SK-N-MC (cell line): ENCODE data around the gene ALG14.

Experiments used
- EZH2 ChIP-seq: fragments of 200-600 bp; sonication (generic); IDR thresholded peaks from one replicate; pipeline ENCODE4 v1.6.1; 2017; ENCODE audit warnings: antibody characterized with exemption
- FOXP2 ChIP-seq: optimal IDR thresholded peaks from 2 replicates; pipeline ENCODE3; 2011; ENCODE audit warnings: mild to moderate bottlenecking, moderate library complexity; ENCODE audit not compliant: insufficient read depth; ENCODE audit errors: extremely low read length, control extremely low read depth
- POLR2AphosphoS5 ChIP-seq: IDR thresholded peaks from 2 replicates; pipeline ENCODE4 v1.6.1; 2012; ENCODE audit warnings: mild to moderate bottlenecking, low read depth, low read length, borderline replicate concordance

DNA sequence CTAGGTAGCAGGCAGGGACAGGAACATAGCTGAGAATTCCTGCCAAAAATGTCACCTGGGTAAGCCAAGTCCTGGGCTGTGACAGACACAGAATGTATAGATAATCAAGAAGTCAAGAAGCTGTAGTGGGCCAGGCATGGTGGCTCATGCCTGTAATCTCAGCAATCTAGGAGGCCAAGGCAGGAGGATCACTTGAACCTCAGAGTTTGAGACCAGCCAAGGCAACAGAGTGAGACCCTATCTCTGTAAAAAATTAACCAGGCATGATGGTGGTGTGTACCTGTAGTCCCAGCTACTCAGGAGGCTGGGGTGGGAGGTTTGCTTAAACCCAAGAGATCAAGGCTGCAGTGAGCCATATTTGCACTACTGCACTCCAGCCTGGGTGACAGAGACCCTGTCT lies 3.3 kb upstream of the ALG14 start:
- TF ChIP-seq POLR2AphosphoS5 (no peak), EZH2 (no peak), FOXP2 (no peak)
